D721Med (cell line): Measurements from ENCODE around the gene TRAM2.
A peak's percentile ranks its signal among the peaks of the same experiment; 100 is the strongest.

ENCODE experiments used
- DNase-seq: peaks from one replicate; pipeline ENCODE4 v3.0.0; 2011; ENCODE audit warnings: low spot score; ENCODE audit not compliant: insufficient read length
- FAIRE-seq: peaks from 2 replicates; lab custom pipeline; 2011; peaks lifted over from hg19 to GRCh38; lab: Jason Lieb, UNC
- TF ChIP-seq, protein P1 (sequence below): IDR thresholded peaks from 2 replicates; pipeline ENCODE4 v1.5.1; 2012; ENCODE audit warnings: mild to moderate bottlenecking, control low read depth; ENCODE audit not compliant: insufficient read depth; ENCODE audit errors: missing control alignments

Gene TRAM2

DNA sequence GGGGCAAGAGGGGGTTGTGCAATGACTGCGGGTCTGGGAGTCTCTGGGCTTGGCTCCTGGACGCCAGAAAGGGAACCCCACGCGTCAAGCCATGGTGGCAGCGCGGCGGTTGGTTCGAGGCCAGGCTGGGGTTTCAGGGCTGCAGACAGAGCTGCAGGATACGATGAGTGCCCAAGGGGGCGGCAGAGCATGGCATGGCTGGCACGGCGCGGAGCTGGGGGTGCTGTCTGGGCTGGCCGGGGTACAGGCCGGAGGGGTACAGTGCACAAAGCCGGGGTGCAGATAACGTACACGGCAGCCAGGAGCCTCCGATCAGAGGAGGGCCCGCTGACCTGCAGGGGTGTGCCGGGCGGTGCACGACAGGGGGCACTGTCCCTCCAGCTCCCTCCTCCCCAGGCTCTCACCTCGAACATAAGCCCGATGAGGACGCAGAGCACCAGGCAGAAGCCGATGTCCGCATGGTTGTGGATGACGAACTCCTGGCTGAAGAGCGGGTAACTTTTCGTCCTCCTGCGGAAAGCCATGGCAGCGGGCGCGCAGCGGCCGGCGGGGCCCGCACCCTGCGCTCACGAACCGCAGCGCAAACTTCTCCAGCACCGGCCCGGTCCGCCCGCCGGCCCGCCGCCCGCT, 353 bp downstream of the TRAM2 start:
- FAIRE-seq = no peak
- TF ChIP-seq, protein P1, sequence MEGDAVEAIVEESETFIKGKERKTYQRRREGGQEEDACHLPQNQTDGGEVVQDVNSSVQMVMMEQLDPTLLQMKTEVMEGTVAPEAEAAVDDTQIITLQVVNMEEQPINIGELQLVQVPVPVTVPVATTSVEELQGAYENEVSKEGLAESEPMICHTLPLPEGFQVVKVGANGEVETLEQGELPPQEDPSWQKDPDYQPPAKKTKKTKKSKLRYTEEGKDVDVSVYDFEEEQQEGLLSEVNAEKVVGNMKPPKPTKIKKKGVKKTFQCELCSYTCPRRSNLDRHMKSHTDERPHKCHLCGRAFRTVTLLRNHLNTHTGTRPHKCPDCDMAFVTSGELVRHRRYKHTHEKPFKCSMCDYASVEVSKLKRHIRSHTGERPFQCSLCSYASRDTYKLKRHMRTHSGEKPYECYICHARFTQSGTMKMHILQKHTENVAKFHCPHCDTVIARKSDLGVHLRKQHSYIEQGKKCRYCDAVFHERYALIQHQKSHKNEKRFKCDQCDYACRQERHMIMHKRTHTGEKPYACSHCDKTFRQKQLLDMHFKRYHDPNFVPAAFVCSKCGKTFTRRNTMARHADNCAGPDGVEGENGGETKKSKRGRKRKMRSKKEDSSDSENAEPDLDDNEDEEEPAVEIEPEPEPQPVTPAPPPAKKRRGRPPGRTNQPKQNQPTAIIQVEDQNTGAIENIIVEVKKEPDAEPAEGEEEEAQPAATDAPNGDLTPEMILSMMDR = peak; percentile 27
- peak; percentile 55 for DNase-seq

DNA sequence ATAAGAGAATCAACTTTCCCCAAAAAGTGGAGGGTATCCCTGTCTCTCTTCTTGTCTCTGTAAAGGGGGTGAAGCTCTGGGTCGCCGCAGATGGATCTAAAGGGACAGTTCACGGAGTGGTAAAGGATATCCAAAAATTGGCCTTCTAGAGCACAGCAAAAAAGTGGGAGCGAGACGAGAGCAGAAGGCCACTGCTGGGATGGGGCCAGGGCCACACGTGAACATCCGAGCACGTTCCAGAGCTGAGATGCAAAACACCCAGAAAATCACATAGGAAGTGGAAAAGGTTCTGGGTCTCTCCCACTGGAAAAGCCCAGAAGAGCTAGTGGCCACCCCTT, 837 bp downstream of the TRAM2 start:
- TF ChIP-seq, protein P1 = no peak
- FAIRE-seq (no peak), DNase-seq (no peak)

DNA sequence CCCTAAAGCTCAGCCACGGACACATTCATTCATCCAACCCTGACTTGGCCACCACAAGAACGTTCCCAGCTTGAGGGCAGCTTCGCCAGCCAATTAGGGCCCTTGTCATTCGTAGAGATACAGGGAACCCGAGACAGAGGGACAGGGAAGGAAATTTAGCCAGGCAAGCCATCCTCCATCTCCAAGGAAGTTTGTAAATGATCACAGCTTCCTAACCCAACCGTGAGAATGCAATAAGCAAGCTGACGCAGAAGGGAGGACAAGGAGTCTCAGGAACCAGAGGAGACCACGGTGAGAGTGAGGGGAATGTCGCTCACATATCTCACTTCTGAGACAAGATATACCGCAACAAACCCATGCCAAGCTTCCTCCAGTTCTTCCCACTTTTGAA, 1.4 kb downstream of the TRAM2 start:
- DNase-seq (no peak), FAIRE-seq (no peak)
- TF ChIP-seq, protein P1 = no peak

DNA sequence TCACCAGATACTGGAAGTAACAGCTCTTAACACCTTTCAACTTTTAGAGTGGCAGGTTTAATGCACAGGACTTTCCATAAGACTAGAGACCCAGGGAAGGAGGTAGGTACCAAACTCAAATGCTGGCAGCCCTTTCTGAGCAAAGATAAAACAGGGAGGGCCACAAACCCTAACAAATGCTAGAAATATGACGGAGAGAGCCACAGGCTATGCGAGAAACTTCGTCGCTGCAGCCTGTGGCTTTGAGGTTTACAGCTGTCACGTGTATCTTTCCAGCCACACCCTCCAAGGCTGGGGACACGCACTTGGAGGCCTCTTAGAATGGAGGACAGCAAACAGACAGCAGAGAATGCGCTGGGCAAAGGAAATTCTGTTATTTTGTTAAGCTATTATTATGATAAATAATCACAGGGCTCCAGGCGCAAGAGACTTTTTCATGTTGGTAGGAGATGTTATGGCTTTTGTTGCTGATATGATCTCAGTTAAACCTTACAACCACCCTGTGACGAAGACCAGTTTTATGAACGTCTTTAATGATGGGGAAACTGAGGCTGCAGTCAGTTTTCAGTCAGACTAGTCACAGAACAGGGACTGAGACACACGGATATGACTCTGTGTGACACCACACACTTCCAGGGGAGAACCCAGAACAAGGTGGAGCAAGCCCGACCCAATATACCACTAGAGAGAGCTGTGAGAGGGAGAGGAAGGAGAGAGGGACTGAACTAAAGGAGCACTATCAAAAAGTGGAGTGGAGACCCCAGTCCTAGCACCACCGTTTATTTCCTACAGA, 2.0 kb downstream of the TRAM2 start:
- no peak for DNase-seq
- TF ChIP-seq, protein P1 = no peak
- no peak for FAIRE-seq

DNA sequence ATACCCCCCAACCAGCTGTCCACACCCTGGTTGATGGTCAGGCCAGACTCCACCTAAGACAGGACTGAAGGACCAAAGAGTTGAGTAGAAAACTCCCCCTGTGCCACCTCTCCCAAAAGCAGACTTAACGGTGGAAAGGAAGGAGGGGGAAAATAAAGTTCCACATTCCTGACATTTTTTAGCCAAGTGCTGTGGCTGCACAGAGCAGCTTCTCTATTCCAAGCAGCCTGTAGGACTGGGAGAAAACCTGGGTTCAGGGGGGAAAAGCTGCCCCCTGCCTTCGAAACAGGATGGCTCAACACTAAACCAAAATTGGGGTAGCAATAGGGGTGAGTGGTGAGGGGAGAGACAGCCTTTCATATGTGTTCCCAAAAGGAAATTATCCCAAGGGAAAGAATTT, 3.6 kb downstream of the TRAM2 start:
- TF ChIP-seq, protein P1 = no peak
- FAIRE-seq = no peak
- DNase-seq = no peak

DNA sequence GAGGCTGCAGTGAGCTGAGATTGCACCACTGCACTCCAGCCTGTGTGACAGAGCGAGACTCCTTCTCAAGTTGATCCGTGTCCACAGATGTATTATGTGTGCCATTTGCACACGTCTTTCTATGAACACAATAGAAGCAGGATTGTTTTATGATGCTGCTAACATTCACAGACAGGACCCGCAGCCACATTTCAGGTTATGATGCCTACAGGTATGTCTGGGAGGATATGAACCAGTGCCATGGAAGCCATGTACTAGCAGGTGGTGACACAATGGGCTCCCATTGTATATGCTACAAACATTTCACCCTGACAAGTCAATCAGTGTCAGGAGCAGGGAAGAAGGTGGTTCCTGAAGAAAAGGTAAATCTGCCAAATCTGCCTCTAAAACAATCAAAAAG, 4.3 kb downstream of the TRAM2 start:
- DNase-seq = no peak
- TF ChIP-seq, protein P1 = no peak
- FAIRE-seq = no peak
